D721Med (cell line): Measurements from ENCODE around the gene SLC7A14.

Experiments used
- DNase-seq: peaks from one replicate; pipeline ENCODE4 v3.0.0; 2011; ENCODE audit warnings: low spot score; ENCODE audit not compliant: insufficient read length
- FAIRE-seq: peaks from 2 replicates; lab custom pipeline; 2011; peaks lifted over from hg19 to GRCh38; lab: Jason Lieb, UNC
- CTCF ChIP-seq: IDR thresholded peaks from 2 replicates; pipeline ENCODE4 v1.5.1; 2012; ENCODE audit warnings: mild to moderate bottlenecking, control low read depth; ENCODE audit not compliant: insufficient read depth; ENCODE audit errors: missing control alignments

SLC7A14 gene

GRCh38 chr3:170485294-170485693 is 100.6 kb downstream of the SLC7A14 start:
- FAIRE-seq = no peak
- no peak for TF ChIP-seq CTCF
- DNase-seq = no peak

- no peak for FAIRE-seq
- no peak for TF ChIP-seq CTCF
Observed at GRCh38 chr3:170484869-170485268, 101.0 kb downstream of the SLC7A14 start.

GRCh38 chr3:170483485-170484262 is 102.2 kb downstream of the SLC7A14 start:
- no peak for TF ChIP-seq CTCF
- FAIRE-seq = no peak
- no peak for DNase-seq

More at GRCh38 chr3:170484869-170485268, 101.0 kb downstream of the SLC7A14 start:
- no peak for DNase-seq

GRCh38 chr3:170482199-170482598 is 103.7 kb downstream of the SLC7A14 start:
- DNase-seq = no peak
- TF ChIP-seq CTCF = no peak
- no peak for FAIRE-seq

GRCh38 chr3:170480111-170480510 is 105.8 kb downstream of the SLC7A14 start:
- DNase-seq (no peak), FAIRE-seq (no peak)
- TF ChIP-seq CTCF = no peak

- no peak for TF ChIP-seq CTCF
- FAIRE-seq (no peak), DNase-seq (no peak)
Observed at GRCh38 chr3:170477395-170477794, 108.5 kb downstream of the SLC7A14 start.

- TF ChIP-seq CTCF = no peak
- no peak for FAIRE-seq
- DNase-seq = no peak
Observed at GRCh38 chr3:170476291-170476690, 109.6 kb downstream of the SLC7A14 start.
